GM19372 (cell line): ENCODE data around the gene PDCD4.
A peak's percentile ranks its signal among the peaks of the same experiment; 100 is the strongest.

Experiments used
- ATAC-seq: cut with Tn5 transposase; IDR thresholded peaks from one replicate; pipeline ENCODE4 v1.9.1; 2021; ENCODE audit warnings: mild to moderate bottlenecking, low read depth, moderate library complexity; ENCODE audit not compliant: unreplicated experiment

Gene PDCD4

GRCh38 chr10:110916554-110917346, 45.0 kb downstream of the PDCD4 start:
- no peak for ATAC-seq

DNA sequence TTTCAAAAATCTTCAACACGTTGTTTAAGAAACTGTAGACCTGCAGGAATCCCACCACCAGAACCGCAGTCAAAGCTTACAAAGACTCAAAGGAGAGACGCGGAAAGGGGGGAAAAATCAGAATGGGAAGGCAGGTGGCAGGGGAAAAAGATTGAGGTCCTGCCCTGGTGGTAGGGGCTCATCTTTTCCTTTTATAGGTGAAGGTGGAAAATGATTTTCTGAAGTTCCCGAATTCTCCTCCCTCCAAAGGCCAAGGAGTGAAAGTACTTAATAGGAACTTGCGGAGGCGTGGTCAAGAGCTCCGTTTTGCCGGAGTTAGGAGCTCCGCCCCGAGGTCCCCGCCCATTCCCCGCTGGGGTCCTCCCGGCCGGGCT, 46.5 kb downstream of the PDCD4 start:
- ATAC-seq, result no peak

GRCh38 chr10:110918643-110919348, 47.1 kb downstream of the PDCD4 start, which contains the start of gene BBIP1:
BBIP1 (minus strand) TSS chr10:110919180; CDS start chr10:110918157, 1,023 bp downstream.
- peak; percentile 76 for ATAC-seq

DNA sequence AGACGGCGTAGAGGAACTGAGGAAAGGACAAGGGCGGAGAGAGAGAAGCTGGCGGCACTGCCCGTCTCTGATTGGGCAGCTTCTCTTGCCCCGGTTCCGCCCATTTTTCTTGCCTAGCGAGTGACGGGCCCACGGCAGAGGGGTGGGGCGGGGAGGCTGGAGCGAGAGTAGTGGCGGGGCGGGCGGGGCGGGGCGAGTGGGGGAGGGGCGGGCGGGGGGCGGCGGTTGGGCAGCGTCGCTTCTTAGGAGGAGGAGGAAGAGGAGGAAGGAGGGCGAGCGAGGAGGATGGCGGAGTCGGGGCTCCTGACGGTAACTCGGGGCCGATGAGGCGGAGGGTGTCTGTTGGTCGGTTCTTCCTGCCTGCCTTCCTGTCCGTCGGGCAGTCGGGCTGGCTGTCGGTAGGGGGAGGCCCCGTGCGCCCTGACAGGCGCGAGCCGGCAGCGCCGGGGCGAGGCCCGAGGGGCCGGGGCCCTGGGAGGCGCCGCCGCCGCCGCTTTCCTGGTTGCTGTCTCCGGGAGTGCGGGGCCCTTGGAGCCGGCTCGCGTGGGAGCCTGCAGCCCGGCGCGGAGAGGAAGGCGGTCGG, 47.7 kb downstream of the PDCD4 start, which contains the start of gene SHOC2:
SHOC2 (plus strand) TSS at position 256 of the 583 bp plus-strand sequence. CDS start 44,755 bp downstream, outside the sequence.
- peak; percentile 16 for ATAC-seq

DNA sequence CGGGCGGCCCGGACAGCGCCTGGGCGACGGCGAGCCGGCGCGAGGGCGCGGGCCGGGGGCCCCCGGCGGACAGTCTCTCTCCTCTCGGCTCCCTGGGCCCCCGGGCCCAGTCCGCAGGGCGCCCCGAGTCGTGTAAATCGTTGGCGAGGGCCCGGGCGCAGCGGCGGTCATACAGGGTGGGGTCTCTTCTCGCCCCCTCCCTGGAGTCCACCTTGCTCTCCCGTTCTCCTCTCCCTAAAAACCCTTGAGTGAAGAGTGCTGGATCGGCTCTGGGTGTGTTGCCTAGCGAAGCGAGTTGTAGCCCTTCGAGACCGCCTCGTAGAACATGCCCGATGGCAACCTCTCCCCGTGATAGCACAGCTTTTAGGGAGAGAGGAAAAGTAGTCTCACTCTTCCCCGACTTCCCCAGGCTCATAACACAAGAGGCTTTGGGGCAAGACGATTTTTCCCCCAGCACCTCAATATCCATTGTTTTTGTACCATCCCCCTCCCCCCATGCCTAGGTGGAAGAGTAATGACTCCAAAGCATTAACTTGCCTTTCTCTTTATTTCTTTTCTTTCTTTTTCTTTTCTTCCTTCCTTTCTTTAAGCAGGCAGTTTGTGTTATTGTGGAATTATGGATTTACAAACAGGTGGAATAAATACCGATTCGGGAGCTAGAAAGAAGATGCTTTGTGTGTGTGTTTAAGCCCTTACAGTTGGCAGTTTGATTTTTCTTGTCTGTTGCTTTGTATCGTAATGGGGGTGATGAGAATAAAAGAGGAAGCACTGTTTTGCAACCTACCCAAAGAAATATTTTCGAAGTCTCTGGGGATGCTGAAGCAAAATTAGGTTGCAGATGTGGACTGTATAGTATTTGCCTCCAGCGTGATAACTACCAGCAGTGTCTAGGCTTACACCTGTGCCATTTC, 48.5 kb downstream of the PDCD4 start:
- peak; percentile 17 for ATAC-seq

- ATAC-seq, result no peak
Observed at GRCh38 chr10:110923856-110924493, 52.2 kb downstream of the PDCD4 start.

DNA sequence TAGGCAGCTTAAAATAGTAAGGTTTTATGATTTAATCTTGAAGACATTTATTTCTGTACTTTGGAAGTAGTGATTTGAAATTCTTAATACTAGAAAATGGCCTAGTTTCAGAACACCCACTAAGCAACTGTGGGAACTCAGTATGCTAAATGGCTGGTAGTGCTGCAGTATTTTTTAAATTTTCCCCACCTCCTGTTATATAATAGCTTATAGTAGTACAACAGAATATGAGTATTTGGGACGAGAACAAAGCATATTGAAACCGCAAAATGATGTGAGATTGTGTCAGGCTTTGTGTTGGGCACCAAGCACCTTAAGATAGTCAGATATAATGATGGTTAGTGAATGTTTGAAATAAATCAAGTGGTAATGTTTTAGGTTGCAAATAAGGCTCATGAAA, 55.7 kb downstream of the PDCD4 start:
- no peak for ATAC-seq

DNA sequence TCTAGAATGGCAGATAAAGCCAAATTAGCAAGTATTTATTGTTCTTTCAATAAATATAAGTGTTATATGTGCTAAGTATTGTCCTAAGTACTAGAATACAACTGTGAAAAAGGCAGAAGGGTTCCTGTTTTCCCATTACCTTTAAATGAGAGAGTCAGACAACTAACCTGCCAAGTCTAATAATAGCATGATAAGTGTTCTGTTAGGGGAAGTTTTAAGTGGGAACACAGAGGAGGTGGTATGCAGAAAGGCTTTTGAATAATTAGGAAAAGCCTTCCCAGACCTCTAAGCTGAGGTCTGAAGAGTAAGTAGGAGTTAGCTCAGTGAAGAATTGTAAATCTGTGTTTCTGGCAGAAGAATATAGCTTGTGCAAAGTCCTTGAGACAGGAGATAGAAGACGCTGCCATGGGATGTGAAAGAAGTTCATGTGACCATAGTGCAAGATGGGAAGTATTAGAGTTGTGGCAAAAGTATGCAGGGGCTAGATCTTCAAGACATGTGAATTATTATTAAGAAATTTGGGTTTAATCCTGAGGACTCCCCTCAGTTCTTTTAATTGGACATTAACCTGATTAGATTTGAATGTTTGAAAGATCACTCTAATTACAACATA, 60.1 kb downstream of the PDCD4 start:
- no peak for ATAC-seq

DNA sequence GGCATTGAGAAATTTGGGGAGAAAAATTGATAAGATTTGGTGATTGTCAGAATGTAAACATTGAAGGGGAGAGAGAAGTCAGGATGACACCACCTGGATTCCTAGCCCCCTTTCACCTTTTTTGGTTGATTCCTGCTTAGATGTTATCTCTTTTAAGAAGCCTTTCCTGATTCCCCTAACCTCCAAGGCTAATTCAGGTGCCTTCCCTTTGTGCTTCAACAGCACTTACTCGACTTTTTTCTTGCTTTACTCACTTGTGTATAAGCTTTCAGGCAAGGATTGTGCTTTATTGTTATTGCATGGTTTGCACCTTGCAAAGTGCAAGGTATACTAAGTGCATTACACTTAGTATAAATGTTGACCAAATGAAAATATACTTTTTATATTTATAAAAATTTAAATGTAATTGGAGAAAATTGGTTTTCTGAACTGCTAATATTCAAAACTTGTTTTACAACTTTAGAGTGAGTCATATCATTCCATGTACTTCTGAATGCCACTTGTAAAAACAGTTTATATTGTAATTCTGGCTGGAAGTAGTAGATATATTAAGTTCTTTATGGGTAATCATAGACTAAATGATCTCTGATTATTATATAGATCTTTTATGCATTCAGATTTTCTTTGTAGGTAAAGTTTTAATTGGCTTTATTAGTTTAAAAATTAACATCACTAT, 60.9 kb downstream of the PDCD4 start:
- no peak for ATAC-seq

- no peak for ATAC-seq
Observed at GRCh38 chr10:110936757-110937156, 65.0 kb downstream of the PDCD4 start.

DNA sequence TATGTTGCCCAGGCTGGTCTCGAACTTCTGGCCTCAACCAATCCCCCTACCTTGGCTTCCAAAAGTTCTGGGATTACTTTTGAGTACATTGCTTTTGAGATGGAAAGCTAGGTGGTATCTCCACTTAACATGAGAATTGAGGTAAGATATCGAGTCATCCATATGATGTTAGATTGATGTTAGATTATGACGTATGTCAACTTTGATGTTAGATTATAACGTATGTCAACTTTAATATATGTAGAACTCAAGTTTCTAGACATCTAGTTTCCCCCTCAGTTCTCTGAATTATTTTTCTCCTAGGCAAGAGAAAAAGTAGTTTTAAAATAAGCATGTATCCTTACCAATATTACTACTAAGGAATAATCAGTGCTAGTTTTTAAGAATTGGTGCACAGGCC, 67.7 kb downstream of the PDCD4 start:
- ATAC-seq, result no peak

DNA sequence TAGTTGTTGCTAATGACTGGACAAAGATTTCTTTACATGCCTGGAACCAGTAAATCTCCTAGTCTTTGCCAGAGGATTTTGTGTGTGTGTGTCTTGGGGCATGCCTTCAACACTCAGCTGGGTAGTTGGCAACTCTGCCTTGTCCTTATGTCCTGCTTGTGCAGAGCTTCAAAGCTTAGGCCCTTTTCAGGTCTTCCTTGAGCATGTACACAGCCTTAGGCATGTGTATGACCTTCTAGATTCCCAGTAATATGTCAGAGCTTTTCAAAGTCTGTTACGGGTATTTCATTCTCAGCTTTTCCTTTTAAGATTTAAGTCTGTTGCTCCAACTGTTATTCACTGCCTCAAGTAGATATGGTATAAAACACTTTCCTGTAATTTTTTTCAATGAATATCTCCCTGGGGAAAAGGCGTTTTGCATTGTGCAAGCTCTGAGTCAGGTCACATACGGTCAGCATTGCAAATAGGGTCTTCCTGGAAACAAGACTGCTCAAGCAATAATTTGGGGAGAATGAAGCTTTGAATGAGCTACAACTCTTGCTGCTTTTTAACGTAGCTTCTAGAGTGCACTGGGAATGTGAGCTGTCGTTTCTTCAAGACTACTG, 73.2 kb downstream of the PDCD4 start:
- ATAC-seq, result no peak

DNA sequence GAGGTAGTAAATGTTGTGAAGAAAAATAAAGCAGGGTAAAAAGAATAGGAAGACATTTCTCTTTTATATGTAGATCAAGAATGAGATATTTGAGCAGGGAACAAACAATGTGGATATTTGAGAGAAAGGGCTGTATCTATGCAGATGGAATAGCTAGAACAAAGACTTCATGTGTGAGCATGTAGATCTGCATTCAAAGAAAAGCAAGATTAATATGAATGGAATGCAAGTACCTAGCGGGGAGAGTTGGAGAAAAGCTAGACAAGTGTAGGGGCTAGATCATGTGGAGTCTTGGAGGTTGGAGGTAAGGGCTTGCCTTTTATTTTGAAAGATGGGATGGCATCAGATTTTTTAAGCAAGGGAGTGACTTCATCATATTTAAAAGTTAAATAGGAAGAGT, 74.8 kb downstream of the PDCD4 start:
- no peak for ATAC-seq

DNA sequence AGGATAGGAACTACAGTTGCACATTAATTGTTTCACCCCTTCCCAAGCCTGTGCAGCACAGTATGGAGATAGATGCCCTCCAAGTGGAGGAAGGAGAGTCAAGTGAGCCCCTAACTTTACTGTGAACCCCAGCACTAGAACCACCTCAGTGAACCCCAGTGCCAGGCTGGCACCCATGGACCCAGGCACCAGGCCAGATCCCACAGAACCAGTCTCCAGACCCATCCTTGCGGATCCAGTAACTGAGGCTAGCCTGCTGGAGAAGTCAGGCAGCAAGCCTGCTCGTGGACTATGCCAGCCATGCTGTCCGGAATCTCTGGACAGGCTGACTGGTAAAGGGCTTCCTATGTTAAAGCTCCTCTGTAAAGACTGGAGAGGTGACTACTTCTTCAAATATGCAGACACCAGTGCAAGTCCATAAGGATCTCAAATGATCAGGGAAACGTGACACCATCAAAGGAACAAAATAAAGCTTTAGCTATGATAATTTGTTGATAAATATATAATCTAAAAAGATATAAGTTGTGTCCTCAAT, 75.4 kb downstream of the PDCD4 start:
- ATAC-seq, result no peak
